GM19328 (cell line): ENCODE measurements around the gene FAM98B.

Experiments used
- ATAC-seq: cut with Tn5 transposase; IDR thresholded peaks from one replicate; pipeline ENCODE4 v1.9.1; 2021; ENCODE audit warnings: mild to moderate bottlenecking, moderate library complexity; ENCODE audit not compliant: unreplicated experiment

The FAM98B gene

GRCh38 chr15:38460543-38460942 lies 6.6 kb downstream of the FAM98B start:
- ATAC-seq, result no peak

GRCh38 chr15:38461066-38461833 lies 7.3 kb downstream of the FAM98B start:
- no peak for ATAC-seq

DNA sequence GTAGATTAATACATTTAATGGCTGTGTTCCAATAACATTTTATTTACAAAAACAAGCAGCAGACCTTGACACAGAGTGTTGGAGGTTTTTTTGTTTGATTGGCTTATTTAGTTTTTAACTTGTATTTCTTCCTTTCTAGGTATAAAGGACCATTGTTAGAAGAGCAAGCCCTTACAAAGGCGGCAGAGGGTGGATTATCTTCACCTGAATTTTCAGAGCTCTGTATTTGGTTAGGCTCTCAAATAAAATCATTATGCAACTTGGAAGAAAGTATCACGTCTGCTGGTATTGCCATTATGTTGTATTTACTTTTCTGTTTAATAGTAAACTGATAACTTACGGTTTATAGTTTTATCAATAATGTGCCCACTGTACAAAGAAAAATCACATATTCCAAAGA lies 10.0 kb downstream of the FAM98B start:
- ATAC-seq, result no peak

- ATAC-seq, result no peak
These were observed 10.7 kb downstream of the FAM98B start for GRCh38 chr15:38464675-38465074.

- no peak for ATAC-seq
These were observed 16.9 kb downstream of the FAM98B start for GRCh38 chr15:38470816-38471215.

DNA sequence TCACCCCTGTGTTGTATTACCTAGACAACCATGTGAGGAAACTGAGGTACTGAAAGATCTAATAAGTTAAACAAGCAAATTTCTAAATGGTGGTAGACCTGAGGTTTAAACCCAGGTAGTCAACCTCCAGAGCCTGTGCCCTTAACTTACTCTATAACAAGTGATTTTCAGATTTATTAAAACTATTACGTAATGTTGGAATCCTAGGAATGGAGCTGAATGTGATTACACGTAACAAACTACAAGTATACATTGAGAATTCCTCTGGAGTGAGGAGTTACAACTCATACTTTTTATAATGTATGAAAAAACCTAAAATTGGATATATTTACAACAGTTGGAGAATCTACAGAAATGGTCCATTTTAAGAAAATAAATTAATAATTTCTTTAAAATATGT lies 18.0 kb downstream of the FAM98B start:
- no peak for ATAC-seq

- ATAC-seq, result peak; percentile 89
These were observed 20.3 kb downstream of the FAM98B start for GRCh38 chr15:38474155-38474757.

- no peak for ATAC-seq
These were observed 21.4 kb downstream of the FAM98B start for GRCh38 chr15:38475361-38475760.

- no peak for ATAC-seq
These were observed 22.2 kb downstream of the FAM98B start for GRCh38 chr15:38476120-38476519.

DNA sequence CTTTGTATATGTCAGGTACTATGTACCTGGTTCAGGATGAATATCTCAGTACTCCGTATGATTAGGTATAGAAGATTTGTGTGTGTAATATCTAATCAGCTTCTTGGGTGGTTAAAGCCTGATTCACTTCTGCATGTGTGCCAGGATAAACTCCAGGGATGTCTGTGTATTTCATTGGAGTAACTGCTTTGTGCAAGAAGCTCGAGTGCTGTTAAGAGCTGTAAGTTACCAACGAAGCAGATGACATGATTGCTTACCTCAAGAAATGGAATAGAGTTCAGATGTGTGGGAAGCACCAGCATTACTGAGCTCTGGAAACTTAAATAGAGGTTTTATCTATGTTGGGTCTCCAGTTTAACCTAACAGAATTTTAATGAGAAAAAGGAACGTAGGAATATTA lies 23.7 kb downstream of the FAM98B start:
- ATAC-seq, result no peak

DNA sequence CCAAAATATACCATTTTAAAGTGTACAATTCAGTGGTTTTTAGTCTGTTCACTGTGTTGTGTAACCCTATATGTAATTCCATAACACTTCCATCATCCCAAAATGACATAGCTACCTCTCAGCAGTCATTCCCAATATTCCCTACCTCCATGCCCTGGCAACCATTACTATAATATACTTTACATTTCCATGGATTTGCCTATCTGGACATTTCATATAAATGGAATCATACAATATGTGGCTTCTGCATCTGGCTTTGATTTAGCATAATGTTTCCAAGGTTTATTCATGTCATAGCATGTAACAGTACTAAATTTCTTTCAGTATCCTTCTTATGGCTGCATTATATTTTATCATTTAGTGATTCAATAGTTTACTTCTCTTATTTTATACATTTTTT lies 25.3 kb downstream of the FAM98B start:
- ATAC-seq, result no peak

DNA sequence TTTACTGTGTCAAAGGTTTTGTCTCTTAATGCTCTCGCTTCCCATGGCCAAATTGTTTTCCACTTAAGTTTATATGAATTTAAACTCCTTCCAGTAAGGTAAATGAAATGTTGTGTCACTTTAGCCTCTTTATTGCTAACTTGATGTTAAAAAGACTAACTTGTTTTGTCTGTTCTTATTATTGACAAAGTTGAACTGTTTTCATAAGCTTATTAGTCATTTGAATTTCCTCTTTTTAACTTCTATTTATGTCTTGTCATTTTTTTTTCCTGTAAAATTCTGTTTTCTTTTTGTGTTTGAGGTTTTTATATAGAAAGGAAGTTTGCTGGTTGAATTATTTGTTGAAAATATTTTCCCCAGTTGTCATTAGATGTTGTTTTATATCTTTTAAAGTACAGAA lies 25.8 kb downstream of the FAM98B start:
- no peak for ATAC-seq

DNA sequence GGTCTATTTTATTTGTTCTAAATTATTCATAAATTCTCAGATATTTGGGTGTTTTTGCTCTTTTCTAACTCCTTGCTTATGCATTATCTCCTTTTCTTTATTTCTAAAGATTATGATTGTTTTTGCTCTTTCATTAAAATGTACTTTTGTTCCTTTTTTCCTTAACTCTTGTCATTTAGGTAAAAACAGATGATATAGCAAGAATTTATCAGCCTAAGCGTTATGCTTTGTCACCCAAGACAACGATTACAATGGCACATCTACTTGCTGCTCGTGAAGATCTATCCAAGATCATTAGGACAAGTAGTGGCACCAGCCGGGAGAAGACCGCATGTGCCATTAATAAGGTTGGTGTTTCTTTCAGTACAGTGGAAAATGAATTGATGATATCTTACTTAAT lies 27.2 kb downstream of the FAM98B start:
- ATAC-seq, result no peak

DNA sequence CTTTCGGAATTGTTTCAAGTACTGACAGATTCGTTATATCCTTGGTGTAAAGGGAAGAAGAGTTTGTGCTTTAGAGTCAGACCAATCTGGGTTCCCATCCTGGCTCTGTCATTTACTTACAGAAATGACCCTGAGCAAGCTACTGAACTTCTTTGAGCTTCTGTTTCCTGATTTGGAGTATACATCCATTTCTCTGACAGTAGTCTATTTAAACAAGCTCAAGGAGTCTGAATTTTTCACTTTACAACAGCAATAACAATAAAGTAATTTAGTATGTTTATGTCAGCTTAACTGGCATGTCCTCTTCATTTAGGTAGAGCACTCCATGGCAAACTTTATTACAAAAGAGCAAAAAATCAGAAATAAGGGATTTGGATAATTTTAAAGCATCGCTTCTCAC lies 27.8 kb downstream of the FAM98B start:
- ATAC-seq, result no peak

GRCh38 chr15:38482572-38482971 lies 28.6 kb downstream of the FAM98B start:
- ATAC-seq, result no peak

GRCh38 chr15:38486936-38487335 lies 33.0 kb downstream of the FAM98B start:
- ATAC-seq, result no peak

- ATAC-seq, result no peak
These were observed 33.5 kb downstream of the FAM98B start for GRCh38 chr15:38487378-38487777.

- no peak for ATAC-seq
These were observed 36.5 kb downstream of the FAM98B start for GRCh38 chr15:38490242-38490922.

DNA sequence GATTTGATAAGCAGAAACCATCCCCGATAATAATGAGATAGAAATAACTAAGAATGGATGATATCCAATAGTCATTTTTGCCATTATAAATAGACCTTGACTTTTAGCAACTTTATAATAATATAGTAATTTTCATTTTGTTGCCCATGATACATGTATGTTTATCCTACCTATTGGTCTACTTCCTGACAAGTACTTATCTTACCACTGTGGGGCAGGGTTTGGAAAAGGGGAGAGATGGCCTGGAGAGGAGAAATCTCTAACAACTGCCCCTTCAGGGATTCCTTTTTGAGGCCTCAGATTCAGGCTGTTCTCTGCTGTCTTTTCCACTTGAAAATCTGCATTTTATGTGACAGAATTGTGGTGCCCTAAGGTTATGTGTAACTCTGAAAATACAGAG lies 42.2 kb downstream of the FAM98B start:
- ATAC-seq, result no peak

- ATAC-seq, result no peak
These were observed 45.7 kb downstream of the FAM98B start for GRCh38 chr15:38499651-38500050.

GRCh38 chr15:38503496-38503895 lies 49.6 kb downstream of the FAM98B start:
- ATAC-seq, result no peak
